Hematopoietic multipotent progenitor cell treated with erythropoietin and hydrocortisone succinate and interleukin-3 and kit ligand, for 4 days (in vitro differentiated cells): ENCODE results near the gene RFX5.
"Not testable (repeated sequence)": the region's sequence is repeated elsewhere in the genome, so short reads cannot be mapped to it uniquely, and the experiment has no call there.

Source experiments
- DNase-seq: peaks from one replicate; pipeline ENCODE4 v3.0.0-alpha.2; 2015

The RFX5 gene

DNA sequence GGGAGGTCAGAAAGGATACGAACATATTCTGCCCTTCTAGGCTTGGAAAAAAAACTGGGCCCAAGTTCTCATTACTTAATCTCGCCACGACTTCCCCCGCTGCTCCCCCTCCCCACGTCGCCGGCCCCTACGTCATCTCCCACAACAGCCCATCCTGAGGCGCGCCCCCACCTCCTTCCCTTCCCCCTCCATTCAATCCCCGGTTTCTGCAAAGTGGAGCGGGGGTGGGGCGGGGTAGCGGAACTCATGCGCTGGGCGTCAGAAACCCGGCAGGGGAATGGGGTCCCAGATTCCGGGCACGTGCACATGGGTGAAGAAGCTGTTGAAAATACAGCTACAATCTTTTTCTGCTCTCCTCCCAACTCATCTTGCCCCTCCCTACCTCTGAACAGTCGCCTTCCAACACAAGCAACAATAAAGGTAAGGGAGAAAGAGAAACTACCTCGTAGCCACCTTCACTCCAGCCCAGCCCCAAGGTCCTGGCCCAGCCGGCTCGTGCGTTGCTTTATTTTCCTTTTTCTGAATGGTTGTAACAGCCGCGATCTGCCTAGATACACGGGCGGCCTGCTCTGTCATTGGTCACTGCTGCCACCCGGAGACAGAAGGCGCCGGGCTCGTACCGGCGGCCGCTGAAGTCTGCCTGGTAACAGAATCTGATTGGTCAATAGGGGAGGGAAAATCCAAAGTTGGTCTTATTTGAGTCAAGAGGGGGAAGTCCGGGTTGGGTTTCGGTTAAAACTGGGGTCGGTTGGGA is at the start of gene RFX5:
Gene RFX5, minus strand, starts transcription at position 484 of the 754 bp plus-strand sequence. CDS start 932 bp downstream, outside the sequence.
- peak; percentile 99 for DNase-seq

DNA sequence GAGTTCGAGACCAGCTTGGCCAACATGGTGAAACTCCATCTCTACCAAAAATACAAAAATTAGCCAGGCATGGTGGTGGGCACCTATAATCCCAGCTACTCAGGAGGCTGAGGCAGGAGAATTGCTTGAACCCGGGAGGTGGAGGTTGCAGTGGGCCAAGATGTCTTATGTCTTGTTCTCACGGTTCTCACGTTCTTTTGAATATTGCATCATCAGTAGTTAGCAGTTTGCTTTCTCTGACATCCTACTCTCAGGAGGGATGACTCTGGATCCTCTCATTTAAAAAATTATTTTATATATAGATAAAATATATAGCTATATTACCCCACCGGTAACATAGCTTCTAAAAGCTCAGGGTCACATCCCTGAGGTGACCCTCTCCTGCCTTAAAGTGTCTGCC is 49.2 kb upstream of the RFX5 start:
- not testable (repeated sequence) for DNase-seq

DNA sequence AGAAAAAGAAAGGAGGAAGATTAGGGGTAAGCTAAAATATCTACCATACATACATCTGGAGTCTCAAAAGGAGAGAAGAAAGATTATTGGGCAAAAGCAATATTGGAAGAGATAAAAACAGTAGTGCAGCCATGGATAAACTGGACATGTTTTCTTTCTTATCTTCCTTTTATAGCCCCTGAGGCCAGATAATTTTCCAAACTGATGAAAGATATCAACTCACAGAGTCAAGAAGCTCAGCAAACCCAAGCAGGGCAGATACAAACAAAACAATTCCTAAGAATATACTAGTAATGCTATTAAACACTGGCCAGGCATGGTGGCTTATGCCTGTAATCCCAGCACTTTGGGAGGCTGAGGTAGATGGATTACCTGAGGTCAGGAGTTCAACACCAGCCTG is 46.5 kb upstream of the RFX5 start:
- DNase-seq, result no peak

DNA sequence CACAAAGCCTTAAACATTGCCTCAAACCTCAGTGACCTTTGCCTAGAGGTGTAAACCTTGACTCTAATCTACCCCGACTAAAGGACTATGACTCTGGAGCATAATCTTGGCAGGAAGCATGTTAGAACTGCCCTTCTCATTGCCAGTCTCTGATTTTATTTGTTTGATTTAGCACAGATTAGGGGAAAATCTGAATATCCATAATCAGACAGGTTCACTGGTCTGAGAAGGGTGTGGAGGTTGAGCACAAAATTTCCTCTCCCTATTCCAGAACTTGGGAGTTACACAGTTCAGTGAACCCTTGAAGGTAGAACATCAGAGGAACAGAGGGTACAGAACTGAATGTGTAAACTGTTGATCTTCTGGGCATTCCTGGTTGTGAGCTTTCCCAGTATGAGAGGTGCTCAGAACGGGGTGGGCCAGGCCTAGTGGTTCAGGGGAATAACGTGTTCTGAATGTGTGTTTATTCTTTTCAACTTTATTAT is 44.1 kb upstream of the RFX5 start:
- no peak for DNase-seq

DNA sequence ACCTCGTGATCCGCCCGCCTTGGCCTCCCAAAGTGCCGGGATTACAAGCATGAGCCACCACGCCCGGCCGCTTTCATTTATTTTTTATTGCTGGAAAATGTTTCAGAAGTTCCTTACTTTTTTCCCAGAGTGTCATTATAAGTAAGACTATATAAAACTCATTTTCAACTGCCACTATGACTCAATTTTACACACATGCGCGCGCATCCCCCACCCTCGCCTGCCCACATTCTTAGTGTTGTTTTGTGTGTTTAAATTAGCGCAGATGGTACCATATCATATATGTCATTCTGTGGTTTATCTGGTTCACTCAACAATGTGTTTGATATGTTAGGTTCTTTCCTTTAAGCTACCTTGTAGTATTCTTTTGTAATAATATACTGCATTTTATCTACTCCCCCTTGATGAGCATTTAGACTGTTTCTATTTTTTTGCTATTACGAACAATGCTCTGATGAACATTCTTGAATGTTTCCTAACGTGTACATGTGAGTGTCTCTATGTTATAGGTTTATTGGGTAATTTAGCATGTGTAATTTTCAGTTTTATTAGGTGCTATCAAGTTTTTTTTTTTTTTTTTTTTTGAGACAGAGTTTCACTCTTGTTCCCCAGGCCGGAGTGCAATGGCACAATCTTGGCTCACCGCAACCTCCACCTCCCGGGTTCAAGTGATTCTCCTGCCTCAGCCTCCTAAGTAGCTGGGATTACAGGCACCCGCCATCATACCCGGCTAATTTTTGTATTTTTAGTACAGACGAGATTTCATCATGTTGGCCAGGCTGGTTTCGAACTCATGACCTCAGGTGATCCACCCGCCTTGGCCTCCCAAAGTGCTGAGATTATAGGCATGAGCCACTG is 43.4 kb upstream of the RFX5 start:
- DNase-seq, result not testable (repeated sequence)

DNA sequence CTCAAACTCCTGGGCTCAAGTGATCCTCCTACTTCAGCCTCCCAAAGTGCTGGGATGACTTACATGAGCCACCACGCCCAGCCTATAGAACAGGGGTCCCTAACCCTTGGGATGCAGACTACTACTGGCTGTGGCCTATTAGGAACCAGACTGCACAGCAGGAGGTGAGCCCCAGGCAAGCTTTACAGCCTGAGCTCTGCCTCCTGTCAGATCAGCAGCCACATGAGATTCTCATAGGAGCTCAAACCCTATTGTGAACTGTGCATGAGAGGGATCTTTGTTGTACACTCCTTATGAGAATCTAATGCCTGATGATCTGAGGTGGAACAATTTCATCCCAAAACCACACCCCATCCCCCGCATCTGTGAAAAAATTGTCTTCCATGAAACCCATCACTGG is 39.0 kb upstream of the RFX5 start:
- no peak for DNase-seq

DNA sequence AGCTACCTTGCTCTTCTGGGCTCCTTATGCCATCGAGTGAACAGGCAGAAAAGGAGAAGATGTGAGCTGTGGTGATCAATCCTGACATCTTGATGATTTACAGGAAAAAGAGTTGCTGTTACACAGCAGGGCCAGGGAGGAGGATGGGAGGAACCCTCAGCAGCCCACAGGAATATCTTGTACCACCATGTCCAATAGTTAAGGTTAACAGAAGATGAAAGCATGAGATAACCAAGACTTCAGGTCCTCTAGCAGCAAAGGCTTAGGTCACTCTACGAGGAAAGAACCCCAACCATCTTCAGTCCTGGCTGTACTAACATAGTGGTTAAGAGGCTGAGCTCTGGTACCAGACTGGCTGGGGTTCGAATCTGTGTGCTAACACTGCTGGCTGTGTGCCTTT is 37.5 kb upstream of the RFX5 start:
- peak; percentile 46 for DNase-seq

DNA sequence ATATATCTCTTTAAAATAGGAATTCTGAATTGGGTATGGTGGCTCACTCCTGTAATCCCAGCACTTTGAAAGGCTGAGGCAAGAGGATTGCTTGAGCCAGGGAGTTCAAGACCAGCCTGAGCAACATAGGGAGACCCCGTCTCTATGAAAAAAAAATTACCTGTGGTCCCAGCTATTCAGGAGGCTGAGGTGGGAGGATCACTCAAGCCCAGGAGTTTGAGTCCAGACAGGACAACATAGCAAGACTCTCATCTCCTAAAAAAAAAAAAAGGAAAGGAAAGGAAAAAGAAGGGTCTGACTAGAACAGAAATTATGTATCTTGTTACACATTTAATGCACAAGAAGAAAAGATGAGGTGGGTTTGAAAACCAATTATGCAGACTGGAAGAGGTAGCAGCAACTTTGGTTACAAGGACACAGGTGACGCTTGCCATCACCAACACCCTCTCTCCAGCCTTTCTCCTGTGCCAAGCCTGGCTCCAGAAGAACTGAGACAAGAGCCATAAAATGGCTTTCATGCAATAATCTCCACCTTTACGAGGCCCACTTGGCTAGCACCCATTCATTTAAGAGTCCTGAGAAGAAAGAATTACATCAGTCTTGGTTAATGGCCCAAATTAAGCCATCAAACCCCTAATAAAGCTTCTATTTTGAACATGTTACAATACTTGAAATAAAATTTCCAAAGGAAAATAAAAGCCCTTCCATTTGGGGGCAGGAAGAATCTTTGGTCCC is 30.3 kb upstream of the RFX5 start:
- no peak for DNase-seq

DNA sequence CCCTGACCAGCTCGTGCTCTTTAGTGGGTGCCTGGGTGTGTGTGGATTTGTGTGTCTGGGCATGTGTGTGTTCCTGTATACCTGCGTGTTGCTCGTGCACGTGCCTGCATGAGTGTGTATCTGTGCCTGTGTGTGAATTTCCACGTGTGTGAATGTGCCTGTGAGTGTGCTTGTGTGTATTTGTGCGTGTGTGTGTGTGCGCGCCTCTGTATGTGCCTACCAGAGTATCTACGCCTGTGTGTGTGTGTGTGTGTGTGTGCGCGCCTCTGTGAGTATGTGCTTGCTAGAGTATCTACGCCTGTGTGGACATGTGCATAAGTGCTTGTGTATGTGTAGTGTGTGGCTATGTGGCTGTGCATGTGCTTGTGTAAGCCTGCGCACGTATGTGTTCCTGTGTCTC is 26.1 kb upstream of the RFX5 start:
- no peak for DNase-seq

DNA sequence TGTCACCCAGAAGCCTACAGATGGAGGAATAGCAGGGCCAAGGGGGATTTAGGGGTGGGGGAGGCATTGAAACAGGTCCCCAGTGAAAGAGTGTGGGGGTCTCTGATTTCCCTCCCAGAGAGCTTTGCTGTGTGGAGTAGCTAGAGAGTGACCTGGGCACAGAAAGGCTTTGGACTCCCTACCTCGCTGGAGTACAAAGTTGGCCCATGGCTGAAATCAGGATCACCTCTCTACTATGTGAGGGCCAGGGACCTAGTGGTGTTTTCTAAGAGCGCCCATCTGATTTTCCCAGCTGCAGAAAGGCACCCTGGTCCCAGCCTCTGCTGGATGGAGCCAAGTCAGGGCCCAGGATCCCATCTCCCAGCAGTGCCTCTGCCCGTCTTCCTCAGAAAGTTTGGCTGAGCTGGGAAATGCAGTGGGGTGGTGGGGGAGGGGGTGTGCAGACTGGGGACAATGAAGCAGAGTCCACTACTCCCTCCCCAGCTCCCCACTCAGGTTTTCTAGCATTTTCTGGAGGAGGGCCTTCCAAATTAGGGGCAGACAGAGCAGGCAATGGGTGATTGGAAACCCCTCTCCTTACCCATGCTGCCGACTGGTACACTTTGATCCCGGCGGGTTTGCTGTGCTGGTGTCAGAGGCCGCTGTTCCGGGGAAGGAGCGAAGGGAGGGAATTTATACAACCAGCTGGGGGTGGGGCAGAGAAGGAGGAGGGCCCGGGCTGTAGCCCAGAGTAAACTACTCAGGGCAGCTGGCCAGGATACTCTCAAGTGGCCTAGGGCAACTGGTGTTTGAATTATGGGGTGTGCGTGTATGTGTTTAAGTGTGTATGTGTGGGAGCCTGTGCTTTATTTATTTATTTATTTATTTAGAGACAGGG is 25.2 kb upstream of the RFX5 start, which contains the start of gene SELENBP1:
Gene SELENBP1, minus strand, starts transcription at position 648 of the 877 bp plus-strand sequence. Its CDS starts 64 bp downstream, at position 584.
- peak; percentile 42 for DNase-seq

DNA sequence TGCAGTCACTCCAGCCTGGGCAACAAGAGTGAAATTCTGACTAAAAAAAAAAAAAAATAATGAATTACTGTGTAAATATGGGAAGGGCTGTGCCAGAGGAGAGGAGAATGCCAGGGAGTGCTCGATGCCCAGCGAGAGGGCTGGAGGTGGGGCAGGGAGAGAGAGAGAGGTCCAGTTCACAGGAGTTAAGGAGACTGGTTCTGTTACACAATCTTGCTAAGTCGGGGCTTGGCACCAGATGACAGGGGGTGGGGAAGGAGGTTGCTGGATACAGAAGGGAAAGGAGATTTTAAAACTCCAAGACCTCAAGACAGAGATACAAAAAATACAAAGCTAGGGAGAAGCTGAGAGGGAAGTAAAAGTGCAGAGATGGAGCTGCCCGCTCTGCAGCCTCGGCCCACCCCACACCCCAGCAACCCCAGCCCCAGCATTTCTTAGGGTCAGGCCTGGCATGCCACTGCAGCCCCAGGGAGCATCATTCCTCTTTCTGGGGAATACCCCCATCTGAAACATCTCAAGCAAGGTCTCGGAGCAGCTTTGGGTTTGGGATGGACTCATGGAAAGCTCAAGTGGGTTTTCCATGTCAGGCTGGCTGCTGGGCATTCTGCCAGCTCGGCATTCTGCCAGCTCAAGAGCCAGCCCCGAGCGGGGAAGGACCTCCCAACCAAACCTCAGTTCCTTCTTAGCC is 24.5 kb upstream of the RFX5 start:
- peak; percentile 59 for DNase-seq

DNA sequence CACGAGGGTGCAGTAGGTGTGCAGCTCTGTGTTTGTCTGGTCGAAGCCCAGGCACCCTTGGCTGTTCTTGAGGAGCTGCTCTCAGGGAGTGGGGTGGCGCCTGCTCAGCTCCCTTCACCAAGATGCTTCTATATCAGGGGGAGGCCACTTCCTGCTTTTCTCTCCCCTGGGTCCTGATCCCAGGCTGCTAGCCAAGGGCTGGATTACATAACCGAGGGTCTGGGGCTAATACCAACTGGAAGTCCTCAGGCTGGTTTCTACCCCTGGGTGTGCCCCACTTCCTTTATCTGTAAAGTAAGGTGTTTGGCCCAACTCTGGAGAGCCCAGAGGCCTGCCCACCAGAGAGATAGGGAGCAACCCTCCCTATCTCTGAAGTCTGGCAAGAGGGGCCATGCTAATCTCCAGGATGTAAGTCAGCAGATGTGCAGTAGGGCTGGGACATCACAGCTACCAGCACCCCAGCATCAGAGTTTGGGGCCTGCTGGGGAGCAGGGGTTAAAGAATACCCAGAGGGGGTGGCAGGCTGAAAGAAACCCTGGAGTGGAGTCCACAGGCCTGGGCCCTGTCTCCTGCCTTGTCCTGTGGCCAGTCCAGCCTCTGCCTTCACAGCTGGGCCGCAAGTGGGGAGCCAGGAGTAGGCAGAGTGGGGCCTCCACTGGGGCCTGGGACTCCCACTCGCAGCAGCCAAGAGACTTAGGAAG is 23.3 kb upstream of the RFX5 start:
- DNase-seq, result peak; percentile 98

DNA sequence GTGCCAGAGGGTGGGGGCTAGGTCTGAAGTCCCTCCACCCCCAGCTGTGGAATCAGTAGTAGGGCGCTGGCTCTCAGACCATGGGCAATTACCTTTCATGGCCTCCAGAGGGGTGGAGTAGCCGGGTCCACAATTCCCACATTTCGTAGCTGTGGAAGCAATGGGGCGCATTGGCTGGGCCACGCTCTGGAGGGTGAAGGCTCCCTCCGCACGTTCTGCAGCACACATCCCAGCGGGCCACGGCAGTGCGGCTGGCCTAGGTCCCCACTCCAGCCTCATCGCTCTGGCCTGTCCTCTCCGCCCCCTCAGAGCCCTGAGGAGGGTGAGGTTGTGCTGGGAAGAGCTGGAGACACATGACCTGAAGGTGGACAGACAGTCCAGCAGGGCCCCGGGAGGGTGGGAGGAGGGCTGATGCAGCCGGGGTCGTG is 22.6 kb upstream of the RFX5 start:
- no peak for DNase-seq

DNA sequence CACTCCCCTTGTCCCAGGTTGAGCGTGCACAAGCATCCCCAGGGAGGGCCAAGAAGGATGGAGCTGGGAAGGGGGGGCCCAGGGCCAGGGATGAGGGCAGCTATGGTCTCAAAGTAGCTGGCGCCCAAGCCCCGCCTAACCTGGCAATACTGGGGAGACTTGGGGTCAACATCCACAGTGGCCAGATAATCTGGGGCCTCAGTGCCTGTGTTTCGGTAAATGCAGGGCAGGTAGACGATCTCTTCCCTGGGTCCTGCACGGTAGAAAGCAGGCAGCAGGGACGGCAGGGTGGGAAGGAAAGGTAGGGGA is 22.2 kb upstream of the RFX5 start:
- no peak for DNase-seq

DNA sequence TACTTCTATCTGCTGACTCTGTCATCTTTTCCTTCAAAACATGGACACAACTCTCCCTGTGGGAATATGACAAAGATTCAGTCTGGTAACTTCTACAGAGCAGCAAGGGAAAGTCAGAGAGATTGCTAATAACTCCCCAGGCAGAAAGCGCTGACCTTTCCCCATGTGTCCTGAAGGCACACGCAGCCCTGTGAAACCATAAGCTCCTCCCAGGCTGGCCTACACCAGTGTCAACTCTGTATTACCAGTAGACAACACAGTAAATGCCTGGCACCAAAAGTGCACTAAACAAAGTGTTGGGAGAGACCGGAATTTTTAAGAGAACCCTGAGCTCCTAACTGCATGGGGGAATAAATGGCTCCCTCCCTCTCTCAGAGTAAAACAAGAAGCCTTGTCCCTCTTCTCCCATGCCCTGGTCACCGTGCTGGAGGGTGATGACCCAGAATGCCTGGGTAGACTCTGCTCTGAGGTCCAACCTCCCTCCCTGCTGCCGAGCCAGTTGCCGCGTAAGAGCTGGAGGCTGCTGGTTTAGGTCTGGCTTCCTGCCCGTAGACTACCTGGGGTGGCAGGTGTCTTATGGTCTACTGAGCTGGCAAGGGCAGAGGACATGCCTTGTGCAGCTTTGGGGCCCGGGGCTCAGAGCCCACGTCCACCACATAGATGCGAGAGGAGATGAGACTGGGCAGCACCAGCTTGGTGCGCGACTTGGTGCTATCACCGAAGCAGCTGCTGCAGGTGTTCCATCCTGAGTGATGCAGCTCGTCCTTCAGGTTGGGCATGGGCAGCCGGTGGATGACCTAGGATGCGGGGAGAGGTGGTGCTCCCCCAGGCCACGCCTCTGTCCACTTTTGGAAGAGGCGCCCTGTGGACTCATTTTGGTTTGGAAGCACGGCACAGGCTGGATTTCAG is 21.6 kb upstream of the RFX5 start:
- DNase-seq, result no peak

DNA sequence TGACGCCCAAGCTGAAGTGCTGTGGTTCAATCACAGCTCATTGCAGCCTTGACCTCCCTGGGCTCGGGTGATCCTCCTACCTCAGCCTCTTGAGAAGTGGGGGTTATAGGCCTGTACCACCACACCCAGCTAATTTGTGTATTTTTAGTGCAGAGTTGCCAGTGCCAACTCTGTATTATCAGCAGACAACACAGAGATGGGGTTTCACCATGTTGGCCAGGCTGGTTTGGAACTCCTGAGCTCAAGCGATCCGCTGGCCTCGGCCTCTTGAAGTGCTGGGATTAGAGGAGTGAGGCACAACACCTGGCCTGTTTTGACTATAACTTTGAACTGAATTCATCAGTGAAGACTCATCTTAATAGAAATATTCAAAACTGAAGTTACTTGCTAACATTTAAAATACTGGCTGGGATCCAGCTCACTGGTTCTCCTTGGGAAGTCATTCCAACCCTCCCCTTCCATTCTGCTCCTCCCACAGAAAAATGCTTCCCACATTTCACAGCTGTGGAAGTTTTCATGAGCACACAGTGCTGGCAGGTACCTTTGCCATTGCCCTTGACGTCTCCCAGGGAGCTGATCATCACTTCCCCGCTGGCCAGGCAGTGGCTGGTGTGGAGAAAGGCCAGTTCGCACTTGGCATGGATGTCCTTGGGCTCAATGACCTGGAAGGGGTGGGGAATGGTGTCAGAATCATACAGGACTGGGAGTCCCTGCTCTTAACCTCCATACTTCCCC is 20.8 kb upstream of the RFX5 start:
- peak; percentile 71 for DNase-seq

DNA sequence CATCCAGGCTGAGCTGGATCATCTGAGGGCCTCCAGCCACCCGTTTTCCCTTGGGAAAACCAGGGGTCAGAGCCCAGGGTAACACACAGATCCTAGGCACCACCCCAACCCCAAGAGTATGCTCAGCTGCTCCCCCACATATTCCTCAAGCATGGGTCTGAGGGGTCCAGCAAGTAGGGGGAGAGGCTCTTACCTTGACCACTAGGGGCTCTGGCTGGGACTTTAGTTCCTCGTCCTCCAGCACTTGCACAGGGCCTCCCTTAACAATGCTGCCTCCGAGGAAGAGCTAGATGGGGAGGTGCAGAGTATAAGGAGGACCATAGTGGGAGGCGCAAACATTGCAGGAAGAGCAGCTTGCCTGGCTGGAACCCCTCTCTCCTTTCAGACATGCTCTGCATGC is 17.9 kb upstream of the RFX5 start:
- DNase-seq, result no peak

DNA sequence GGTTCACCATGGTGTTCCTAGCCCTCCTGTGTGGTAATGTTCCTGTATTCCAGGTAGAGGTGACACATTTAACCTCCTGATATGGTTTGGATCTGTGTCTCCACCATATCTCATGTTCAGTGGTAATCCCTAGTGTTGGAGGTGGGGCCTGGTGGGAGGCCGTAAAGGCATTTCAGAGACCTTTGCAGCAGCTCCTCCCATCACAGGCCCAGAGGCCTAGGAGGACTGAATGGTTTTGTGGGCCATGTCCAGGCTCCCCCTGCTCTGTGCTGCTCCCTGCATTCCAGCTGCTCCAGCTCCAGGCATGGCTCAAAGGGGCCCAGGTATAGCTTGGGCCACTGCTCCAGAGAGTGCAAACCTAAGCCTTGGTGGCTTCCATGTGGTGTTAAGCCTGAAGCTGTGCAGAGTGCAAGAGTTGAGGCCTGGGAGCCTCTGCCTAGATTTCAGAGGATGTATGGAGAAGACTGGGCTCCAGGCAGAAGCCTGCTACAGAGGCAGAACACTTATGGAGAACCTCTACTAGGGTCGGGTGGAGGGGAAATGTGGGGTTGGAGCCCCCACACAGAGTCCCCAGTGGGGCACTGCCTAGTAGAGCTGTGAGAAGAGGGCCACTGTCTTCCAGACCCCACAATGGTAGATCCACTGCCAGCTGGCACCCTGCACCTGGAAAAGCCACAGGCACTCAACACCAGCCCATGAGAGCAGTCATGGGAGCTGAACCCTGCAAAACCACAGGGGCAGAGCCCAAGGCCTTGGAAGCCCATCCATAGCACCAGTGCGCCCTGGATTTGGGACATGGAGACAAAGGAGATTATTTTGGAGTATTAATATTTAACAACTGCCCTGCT is 15.5 kb upstream of the RFX5 start:
- DNase-seq, result no peak
